CD14-positive monocyte (primary cell): ENCODE data around the gene PITRM1. TPM values are rescaled to one million over a fixed set of nuclear protein-coding genes. Genes with fewer than 3 reads are reported as not detected.

Experiments
- DNase-seq, 3 donors: peaks; one replicate each; pipeline ENCODE4 v3.0.0-alpha.2; 2011 to 2022
- H2AFZ ChIP-seq: 2 replicates; pipeline ENCODE4 v1.6.0; 2012; ENCODE audit warnings: mild to moderate bottlenecking, low read depth, low read length, inconsistent platforms; ENCODE audit not compliant: insufficient read depth, poor library complexity, severe bottlenecking
- H3K27ac ChIP-seq, 2 donors: 1 replicate in 1 of 2; 2 replicates in 1 of 2; pipeline ENCODE4 v1.5.1; 2012 to 2013; ENCODE audit warnings: low read length in 2 of 2, control low read depth in 1 of 2, inconsistent platforms in 1 of 2, low read depth in 1 of 2, mild to moderate bottlenecking in 1 of 2
- H3K27me3 ChIP-seq, 2 donors: one replicate each; pipeline versions ENCODE4 v1.6.0 to v1.6.1; 2011 to 2013; ENCODE audit warnings: low read length in 2 of 2; ENCODE audit not compliant: control insufficient read depth in 2 of 2, insufficient read depth in 2 of 2
- H3K36me3 ChIP-seq, 2 donors: replicated peaks in 1 of 2; 1 replicate in 1 of 2; 2 replicates in 1 of 2; pipeline versions ENCODE4 v1.5.1 to v1.6.1; 2012 to 2013; ENCODE audit warnings: low read length in 2 of 2, control low read depth in 1 of 2, inconsistent platforms in 1 of 2, mild to moderate bottlenecking in 1 of 2; ENCODE audit not compliant: insufficient read depth in 2 of 2, control insufficient read depth in 1 of 2
- H3K4me1 ChIP-seq, 2 donors: 1 replicate in 1 of 2; 2 replicates in 1 of 2; pipeline versions ENCODE4 v1.5.1 to v1.6.1; 2012 to 2013; ENCODE audit warnings: low read length in 2 of 2, control low read depth in 1 of 2, inconsistent platforms in 1 of 2, mild to moderate bottlenecking in 1 of 2, moderate library complexity in 1 of 2; ENCODE audit not compliant: insufficient read depth in 2 of 2, control insufficient read depth in 1 of 2
- H3K4me2 ChIP-seq: replicated peaks from 2 replicates; pipeline ENCODE3; 2012; ENCODE audit warnings: low read length, moderate library complexity, mild to moderate bottlenecking; ENCODE audit not compliant: poor library complexity, severe bottlenecking; ENCODE audit errors: extremely low read depth
- H3K4me3 ChIP-seq, 3 experiments: fragments of 200-600 bp in 1 of 3; sonication (generic) in 1 of 3; replicated peaks in 1 of 3; 1 replicate in 2 of 3; 2 replicates in 1 of 3; pipeline ENCODE4 v1.5.1; 2011 to 2013; ENCODE audit warnings: low read length in 3 of 3, mild to moderate bottlenecking in 3 of 3, control low read depth in 2 of 3, low read depth in 2 of 3, inconsistent platforms in 1 of 3, moderate library complexity in 1 of 3
- H3K79me2 ChIP-seq: 2 replicates; pipeline ENCODE4 v1.6.0; 2012; ENCODE audit warnings: mild to moderate bottlenecking, control low read depth, inconsistent platforms, low read length, moderate library complexity; ENCODE audit not compliant: insufficient read depth
- H3K9ac ChIP-seq: 2 replicates; pipeline ENCODE4 v1.6.0; 2017; ENCODE audit warnings: low read length, mild to moderate bottlenecking; ENCODE audit not compliant: insufficient read depth, poor library complexity, severe bottlenecking
- H3K9me3 ChIP-seq, 2 donors: replicated peaks in 1 of 2; 1 replicate in 1 of 2; 2 replicates in 1 of 2; pipeline versions ENCODE4 v1.5.1 to v1.6.1; 2012 to 2013; ENCODE audit warnings: low read length in 2 of 2, control low read depth in 1 of 2; ENCODE audit not compliant: control insufficient read depth in 1 of 2, insufficient read depth in 1 of 2
- H4K20me1 ChIP-seq: 2 replicates; pipeline ENCODE4 v1.6.0; 2012; ENCODE audit warnings: mild to moderate bottlenecking, low read length, control low read depth, moderate library complexity; ENCODE audit not compliant: insufficient read depth
- H3K27ac Mint-ChIP-seq, 7 donors: one replicate each; pipeline ENCODE4 v1.8.0; 2020; ENCODE audit warnings: mild to moderate bottlenecking in 7 of 7, mixed read lengths in 7 of 7, moderate library complexity in 6 of 7, inconsistent platforms in 2 of 7
- H3K27me3 Mint-ChIP-seq, 3 donors: one replicate each; pipeline ENCODE4 v1.8.0; 2021 to 2022; ENCODE audit warnings: low read depth in 3 of 3, mild to moderate bottlenecking in 3 of 3, mixed read lengths in 3 of 3, moderate library complexity in 3 of 3, inconsistent platforms in 1 of 3
- H3K36me3 Mint-ChIP-seq, 2 donors: one replicate each; pipeline ENCODE4 v1.8.0; 2020; ENCODE audit warnings: mixed read lengths in 2 of 2, inconsistent platforms in 1 of 2, mild to moderate bottlenecking in 1 of 2
- H3K4me1 Mint-ChIP-seq: one replicate; pipeline ENCODE4 v1.8.0; 2020; ENCODE audit warnings: mild to moderate bottlenecking, mixed read lengths
- H3K4me3 Mint-ChIP-seq, 2 donors: one replicate each; pipeline ENCODE4 v1.8.0; 2020; ENCODE audit warnings: mild to moderate bottlenecking in 2 of 2, mixed read lengths in 2 of 2, moderate library complexity in 1 of 2
- H3K9me3 Mint-ChIP-seq, 7 donors: one replicate each; pipeline ENCODE4 v1.8.0; 2020 to 2022; ENCODE audit warnings: mixed read lengths in 7 of 7, mild to moderate bottlenecking in 6 of 7, moderate library complexity in 6 of 7, inconsistent platforms in 2 of 7
- WGBS: methylation state at CpG from one replicate; pipeline ENCODE4 v1.1.5; 2013; ENCODE audit warnings: missing lambda C conversion rate; ENCODE audit not compliant: insufficient coverage; 5-methylcytosine and 5-hydroxymethylcytosine counted together
- intact Hi-C, 2 donors: fragments of 100-400 bp; cut with micrococcal nuclease; formaldehyde crosslinking; loops; one replicate each; pipeline versions ENCODE4 v1.15.0 to v1.15.1; 2023
- polyA plus RNA-seq, 3 donors: library from polyadenylated mRNA; depleted of rRNA in 1 of 3; unstranded in 2 of 3; stranded (reverse) in 1 of 3; fragments of 300-500 nt in 2 of 3; fragments of >200 nt in 1 of 3; fragmentation: Illumina TruSeq in 2 of 3; gene quantifications; 1 replicate in 2 of 3; 2 replicates in 1 of 3; pipeline ENCODE4 v1.2.3, GENCODE V29; 2012 to 2021
- TF ChIP-seq, protein P1 (sequence below): fragments of 200-600 bp; IDR thresholded peaks from one replicate; pipeline ENCODE4 v1.8.0; 2022; ENCODE audit warnings: antibody characterized with exemption, mild to moderate bottlenecking

Gene PITRM1
- polyA plus RNA-seq, 3 donors = 15.3 to 45.7 (median 23.2) TPM

DNA sequence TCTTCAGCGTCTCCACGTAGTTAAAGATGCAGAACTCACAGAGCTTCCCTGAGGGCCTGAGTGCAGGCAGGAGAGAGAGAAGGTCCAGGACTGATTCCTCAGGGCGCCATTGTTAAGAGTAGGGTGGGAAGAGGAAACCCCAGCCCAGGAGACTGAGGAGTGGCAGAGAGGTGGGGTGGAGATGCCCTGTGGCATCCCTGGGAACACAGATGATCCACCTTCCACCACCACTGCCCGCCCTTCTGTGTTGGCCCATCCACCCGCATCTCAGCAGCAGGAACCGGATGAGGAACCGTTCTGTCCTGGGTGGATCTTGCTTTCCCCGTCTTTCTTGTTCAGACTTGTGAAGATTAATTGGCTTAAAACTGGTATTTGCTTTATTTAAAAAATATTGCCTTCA, 56.9 kb downstream of the PITRM1 start:
- Mint-ChIP-seq H3K36me3 (peaks cover 65 to 81% of the 10 kb centered on the region in 2 donors), H3K4me1 (no peaks in the 10 kb centered on the region), H3K4me3 (no peak overlapping the region), H3K9me3 (peaks cover 0 to 2% (median 0%) of the 10 kb centered on the region in 7 donors), H3K27ac (peak overlapping the region in 1 of 7 donors; percentile 54), H3K27me3 (peaks cover 0 to 3% (median 0%) of the 10 kb centered on the region in 3 donors)
- DNase-seq = no peak
- Histone ChIP-seq H2AFZ (no peak overlapping the region), H3K79me2 (no peaks in the 10 kb centered on the region), H3K4me3 (no peak overlapping the region), H3K36me3 (peaks cover 35 to 85% of the 10 kb centered on the region in 2 donors), H3K9ac (no peak overlapping the region), H3K27ac (no peak overlapping the region), H3K9me3 (no peaks in the 10 kb centered on the region), H4K20me1 (no peaks in the 10 kb centered on the region), H3K27me3 (no peaks in the 10 kb centered on the region), H3K4me2 (no peak overlapping the region), H3K4me1 (no peaks in the 10 kb centered on the region)
- intact Hi-C loops = no loop called here
- TF ChIP-seq, protein P1, sequence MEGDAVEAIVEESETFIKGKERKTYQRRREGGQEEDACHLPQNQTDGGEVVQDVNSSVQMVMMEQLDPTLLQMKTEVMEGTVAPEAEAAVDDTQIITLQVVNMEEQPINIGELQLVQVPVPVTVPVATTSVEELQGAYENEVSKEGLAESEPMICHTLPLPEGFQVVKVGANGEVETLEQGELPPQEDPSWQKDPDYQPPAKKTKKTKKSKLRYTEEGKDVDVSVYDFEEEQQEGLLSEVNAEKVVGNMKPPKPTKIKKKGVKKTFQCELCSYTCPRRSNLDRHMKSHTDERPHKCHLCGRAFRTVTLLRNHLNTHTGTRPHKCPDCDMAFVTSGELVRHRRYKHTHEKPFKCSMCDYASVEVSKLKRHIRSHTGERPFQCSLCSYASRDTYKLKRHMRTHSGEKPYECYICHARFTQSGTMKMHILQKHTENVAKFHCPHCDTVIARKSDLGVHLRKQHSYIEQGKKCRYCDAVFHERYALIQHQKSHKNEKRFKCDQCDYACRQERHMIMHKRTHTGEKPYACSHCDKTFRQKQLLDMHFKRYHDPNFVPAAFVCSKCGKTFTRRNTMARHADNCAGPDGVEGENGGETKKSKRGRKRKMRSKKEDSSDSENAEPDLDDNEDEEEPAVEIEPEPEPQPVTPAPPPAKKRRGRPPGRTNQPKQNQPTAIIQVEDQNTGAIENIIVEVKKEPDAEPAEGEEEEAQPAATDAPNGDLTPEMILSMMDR = no peak
- WGBS = 100% methylated on average over 2 of the region's 8 CpGs

DNA sequence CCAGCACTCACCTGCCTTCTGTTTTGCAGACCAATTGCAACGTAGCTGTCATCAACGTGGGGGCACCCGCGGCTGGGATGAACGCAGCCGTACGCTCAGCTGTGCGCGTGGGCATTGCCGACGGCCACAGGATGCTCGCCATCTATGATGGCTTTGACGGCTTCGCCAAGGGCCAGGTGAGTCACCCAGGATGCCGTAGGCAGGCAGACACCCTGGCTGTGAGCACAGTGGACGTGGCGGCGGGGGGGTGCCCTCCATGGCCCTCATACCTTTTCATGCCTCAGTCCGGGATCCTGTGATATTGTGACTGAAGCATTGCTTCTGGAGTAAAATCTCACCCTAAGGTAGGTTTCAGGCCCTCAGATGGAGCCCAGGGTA, 59.2 kb downstream of the PITRM1 start:
- WGBS = 91% methylated on average over 14 of the region's 19 CpGs
- H3K27ac Mint-ChIP-seq = peak overlapping the region in 1 of 7 donors; percentile 12
- Histone ChIP-seq H3K4me3 (no peak overlapping the region), H4K20me1 (no peaks in the 10 kb centered on the region), H3K27me3 (no peaks in the 10 kb centered on the region), H3K36me3 (peaks cover 41 to 91% of the 10 kb centered on the region in 2 donors), H3K4me2 (no peak overlapping the region), H3K79me2 (no peaks in the 10 kb centered on the region), H3K9me3 (no peaks in the 10 kb centered on the region), H3K27ac (no peak overlapping the region), H3K9ac (no peak overlapping the region), H3K4me1 (no peaks in the 10 kb centered on the region), H2AFZ (no peak overlapping the region)
- peaks cover 72 to 82% of the 10 kb centered on the region in 2 donors for H3K36me3 Mint-ChIP-seq
- intact Hi-C loops = no loop called here
- peaks cover 0 to 3% (median 0%) of the 10 kb centered on the region in 3 donors for H3K27me3 Mint-ChIP-seq
- DNase-seq = no peak
- H3K9me3 Mint-ChIP-seq = peaks cover 0 to 2% (median 0%) of the 10 kb centered on the region in 7 donors
- no peak overlapping the region for H3K4me3 Mint-ChIP-seq
- TF ChIP-seq, protein P1 = no peak
- no peaks in the 10 kb centered on the region for H3K4me1 Mint-ChIP-seq
